PC-9 (cell line): ENCODE measurements around the gene SNX1.

Experiments used
- CTCF ChIP-seq: fragments of 200-600 bp; sonication (generic); conservative IDR thresholded peaks from 2 replicates; pipeline ENCODE4 v1.6.1; 2017; ENCODE audit warnings: mixed run types, antibody characterized with exemption, mild to moderate bottlenecking, moderate library complexity
- EZH2 ChIP-seq: fragments of 200-600 bp; sonication (generic); IDR thresholded peaks from 2 replicates; pipeline ENCODE4 v1.8.0; 2017; ENCODE audit warnings: antibody characterized with exemption, low read depth

- no peak for TF ChIP-seq EZH2
- no peak for TF ChIP-seq CTCF
Observed at GRCh38 chr15:64111679-64112050, 15.9 kb downstream of the SNX1 start.
